HG02885 (cell line): ENCODE measurements around the gene IL1B.

ENCODE experiments used
- ATAC-seq: cut with Tn5 transposase; IDR thresholded peaks from one replicate; pipeline ENCODE4 v1.9.1; 2021; ENCODE audit warnings: mild to moderate bottlenecking; ENCODE audit not compliant: unreplicated experiment, poor library complexity

The IL1B gene

GRCh38 chr2:112830682-112831512, 5.7 kb downstream of the IL1B start:
- no peak for ATAC-seq

- no peak for ATAC-seq
These were observed 6.5 kb downstream of the IL1B start for GRCh38 chr2:112829961-112830681.

GRCh38 chr2:112829101-112829960, 7.2 kb downstream of the IL1B start:
- ATAC-seq, result no peak

- ATAC-seq, result no peak
These were observed 8.3 kb downstream of the IL1B start for GRCh38 chr2:112828251-112828691.

GRCh38 chr2:112827604-112828185, 8.9 kb downstream of the IL1B start:
- no peak for ATAC-seq

GRCh38 chr2:112827009-112827408, 9.6 kb downstream of the IL1B start:
- no peak for ATAC-seq

- ATAC-seq, result no peak
These were observed 10.9 kb downstream of the IL1B start for GRCh38 chr2:112825706-112826105.

- ATAC-seq, result no peak
These were observed 11.9 kb downstream of the IL1B start for GRCh38 chr2:112824694-112825085.

GRCh38 chr2:112821682-112822081, 14.9 kb downstream of the IL1B start:
- ATAC-seq, result no peak

GRCh38 chr2:112821142-112821541, 15.4 kb downstream of the IL1B start:
- peak; percentile 92 for ATAC-seq

GRCh38 chr2:112820343-112820742, 16.2 kb downstream of the IL1B start:
- ATAC-seq, result no peak

GRCh38 chr2:112819081-112819480, 17.5 kb downstream of the IL1B start:
- ATAC-seq, result no peak

GRCh38 chr2:112818094-112818902, 18.3 kb downstream of the IL1B start:
- ATAC-seq, result no peak

- ATAC-seq, result no peak
These were observed 19.4 kb downstream of the IL1B start for GRCh38 chr2:112817082-112817689.

GRCh38 chr2:112814278-112814677, 22.3 kb downstream of the IL1B start:
- ATAC-seq, result no peak

GRCh38 chr2:112813280-112813966, 23.2 kb downstream of the IL1B start:
- ATAC-seq, result no peak

- ATAC-seq, result peak; percentile 71
These were observed 24.0 kb downstream of the IL1B start for GRCh38 chr2:112812318-112813267.
